Mesothelial cell of epicardium (in vitro differentiated cells): ENCODE data around the gene CCDC71L. TPM values are rescaled to one million over a fixed set of nuclear protein-coding genes. Genes with fewer than 3 reads are reported as not detected.

Experiments used
- DNase-seq, 2 experiments: peaks; one replicate each; pipeline ENCODE4 v3.0.0; 2021; ENCODE audit warnings: low spot score in 2 of 2; ENCODE audit not compliant: unreplicated experiment in 2 of 2
- H3K27ac Mint-ChIP-seq: 2 replicates; pipeline ENCODE4 v1.8.0; 2021; ENCODE audit warnings: mixed read lengths
- H3K27me3 Mint-ChIP-seq: 2 replicates; pipeline ENCODE4 v1.8.0; 2021; ENCODE audit warnings: low read depth, mixed read lengths
- H3K36me3 Mint-ChIP-seq: 2 replicates; pipeline ENCODE4 v1.8.0; 2021; ENCODE audit warnings: mixed read lengths
- H3K4me1 Mint-ChIP-seq: 2 replicates; pipeline ENCODE4 v1.8.0; 2021; ENCODE audit warnings: mixed read lengths
- H3K4me3 Mint-ChIP-seq: 2 replicates; pipeline ENCODE4 v1.8.0; 2021; ENCODE audit warnings: mild to moderate bottlenecking, moderate library complexity, mixed read lengths
- H3K9me3 Mint-ChIP-seq: 2 replicates; pipeline ENCODE4 v1.8.0; 2021; ENCODE audit warnings: mixed read lengths
- total RNA-seq: library from RNA; stranded (reverse); gene quantifications from 3 replicates; pipeline ENCODE4 v1.2.1, GENCODE V29; 2021
- TF ChIP-seq, protein P1 (sequence below): fragments of 200-600 bp; sonication (generic); IDR thresholded peaks from one replicate; pipeline ENCODE4 v1.5.0; 2021; ENCODE audit warnings: antibody characterized with exemption; ENCODE audit not compliant: unreplicated experiment

Gene CCDC71L
- total RNA-seq, 1 donor from 2014 or later: 22.5 TPM

DNA sequence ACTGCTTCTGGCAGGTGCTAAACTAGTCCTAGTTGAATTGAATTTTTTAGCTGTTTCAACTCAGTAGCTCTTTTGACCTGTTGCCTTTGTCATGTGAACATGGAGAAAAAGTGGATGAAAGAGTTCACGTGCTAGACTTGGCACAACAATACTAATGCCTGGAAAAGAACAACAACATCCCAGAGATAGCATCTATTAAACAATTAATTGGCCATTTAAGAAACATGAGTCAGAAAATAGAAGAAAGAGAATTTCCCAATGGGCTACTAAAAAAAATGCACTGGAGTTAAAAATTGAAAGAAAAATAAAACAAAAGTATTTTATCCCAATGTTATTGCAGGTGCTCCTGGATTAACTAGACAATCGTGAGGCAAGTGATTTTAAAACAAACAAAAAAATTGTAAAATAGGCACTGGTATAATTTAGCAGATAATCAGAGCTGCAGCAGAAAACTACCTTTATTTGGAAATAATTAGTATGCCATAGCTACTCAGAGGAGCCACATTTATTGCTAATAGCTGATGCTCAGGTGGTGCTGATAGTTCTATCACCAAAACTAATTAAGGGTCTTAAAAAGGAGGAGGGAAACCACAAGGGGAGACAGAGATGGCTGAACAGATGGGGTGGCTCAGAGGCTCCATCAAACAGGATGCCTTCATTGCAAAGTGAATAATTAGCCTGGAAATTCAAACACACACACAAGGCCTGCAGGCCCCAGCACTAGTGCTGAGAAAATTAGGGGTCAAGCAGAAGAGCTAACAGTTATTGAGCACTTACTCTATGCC is 17.6 kb downstream of the CCDC71L start:
- peaks cover 11% of the 10 kb centered on the region for H3K9me3 Mint-ChIP-seq
- no peak for DNase-seq
- no peak overlapping the region for H3K27ac Mint-ChIP-seq
- no peak overlapping the region for H3K4me3 Mint-ChIP-seq
- no peaks in the 10 kb centered on the region for H3K36me3 Mint-ChIP-seq
- TF ChIP-seq, protein P1, sequence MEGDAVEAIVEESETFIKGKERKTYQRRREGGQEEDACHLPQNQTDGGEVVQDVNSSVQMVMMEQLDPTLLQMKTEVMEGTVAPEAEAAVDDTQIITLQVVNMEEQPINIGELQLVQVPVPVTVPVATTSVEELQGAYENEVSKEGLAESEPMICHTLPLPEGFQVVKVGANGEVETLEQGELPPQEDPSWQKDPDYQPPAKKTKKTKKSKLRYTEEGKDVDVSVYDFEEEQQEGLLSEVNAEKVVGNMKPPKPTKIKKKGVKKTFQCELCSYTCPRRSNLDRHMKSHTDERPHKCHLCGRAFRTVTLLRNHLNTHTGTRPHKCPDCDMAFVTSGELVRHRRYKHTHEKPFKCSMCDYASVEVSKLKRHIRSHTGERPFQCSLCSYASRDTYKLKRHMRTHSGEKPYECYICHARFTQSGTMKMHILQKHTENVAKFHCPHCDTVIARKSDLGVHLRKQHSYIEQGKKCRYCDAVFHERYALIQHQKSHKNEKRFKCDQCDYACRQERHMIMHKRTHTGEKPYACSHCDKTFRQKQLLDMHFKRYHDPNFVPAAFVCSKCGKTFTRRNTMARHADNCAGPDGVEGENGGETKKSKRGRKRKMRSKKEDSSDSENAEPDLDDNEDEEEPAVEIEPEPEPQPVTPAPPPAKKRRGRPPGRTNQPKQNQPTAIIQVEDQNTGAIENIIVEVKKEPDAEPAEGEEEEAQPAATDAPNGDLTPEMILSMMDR: no peak
- no peaks in the 10 kb centered on the region for H3K4me1 Mint-ChIP-seq
- H3K27me3 Mint-ChIP-seq: no peaks in the 10 kb centered on the region

DNA sequence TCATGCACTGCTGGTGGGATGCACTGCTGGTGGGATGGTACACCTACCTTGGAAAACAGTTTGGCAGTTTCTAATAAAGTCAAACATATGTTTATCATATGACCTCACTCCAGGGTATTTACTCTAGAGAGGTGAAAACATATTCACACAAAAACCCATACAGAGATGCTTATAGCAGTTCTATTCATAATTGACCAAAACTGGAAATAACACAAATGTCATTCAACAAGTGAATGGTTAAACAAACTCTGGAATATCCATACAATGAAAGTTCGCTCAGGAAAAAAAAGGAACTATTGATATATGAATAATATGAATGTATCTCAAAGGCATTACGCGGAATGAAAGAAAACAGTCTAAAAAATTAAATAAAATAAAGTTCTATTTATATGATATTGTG is 19.5 kb downstream of the CCDC71L start:
- no peaks in the 10 kb centered on the region for H3K36me3 Mint-ChIP-seq
- no peaks in the 10 kb centered on the region for H3K27me3 Mint-ChIP-seq
- DNase-seq: no peak
- H3K9me3 Mint-ChIP-seq: peaks cover 11% of the 10 kb centered on the region
- no peak overlapping the region for H3K27ac Mint-ChIP-seq
- TF ChIP-seq, protein P1: no peak
- H3K4me3 Mint-ChIP-seq: no peak overlapping the region
- no peaks in the 10 kb centered on the region for H3K4me1 Mint-ChIP-seq

DNA sequence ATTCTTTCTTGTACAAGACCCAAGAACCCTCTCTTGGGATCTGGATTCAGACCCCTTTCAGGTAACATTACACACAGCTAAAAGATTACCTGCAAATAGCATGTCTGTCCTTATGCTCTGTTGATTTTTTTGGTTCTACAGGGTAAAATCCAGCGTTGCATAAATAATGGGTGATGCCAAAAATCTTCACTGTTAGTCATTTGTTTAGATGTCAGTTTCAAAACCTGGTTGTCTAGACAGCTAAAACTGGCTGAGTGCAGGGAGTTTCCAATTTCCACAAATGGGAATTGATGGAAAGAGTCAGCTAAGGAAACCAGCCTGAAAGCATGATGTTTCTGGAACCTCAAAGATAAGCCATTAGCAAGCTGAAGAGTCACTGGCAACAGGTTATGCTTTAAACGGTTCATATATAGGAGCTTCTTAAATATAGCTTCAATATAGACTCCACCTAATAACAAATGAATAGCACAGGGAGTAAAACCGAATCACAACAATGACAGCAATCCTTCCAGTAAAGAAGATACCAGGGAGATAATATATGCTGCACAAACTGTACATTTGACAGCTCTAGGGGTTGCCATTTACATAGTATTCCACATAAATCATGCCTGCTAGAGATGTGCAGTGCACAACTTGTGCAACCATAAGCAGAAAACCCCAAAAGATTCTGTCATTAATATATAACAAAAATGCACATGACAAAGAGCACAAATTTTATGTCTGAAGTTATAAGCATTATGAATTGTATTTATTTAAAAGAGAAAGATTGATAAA is 20.4 kb downstream of the CCDC71L start:
- Mint-ChIP-seq H3K9me3 (peaks cover 11% of the 10 kb centered on the region), H3K36me3 (no peaks in the 10 kb centered on the region), H3K27me3 (no peaks in the 10 kb centered on the region), H3K27ac (no peak overlapping the region), H3K4me1 (no peaks in the 10 kb centered on the region), H3K4me3 (no peak overlapping the region)
- TF ChIP-seq, protein P1: no peak
- DNase-seq: no peak

DNA sequence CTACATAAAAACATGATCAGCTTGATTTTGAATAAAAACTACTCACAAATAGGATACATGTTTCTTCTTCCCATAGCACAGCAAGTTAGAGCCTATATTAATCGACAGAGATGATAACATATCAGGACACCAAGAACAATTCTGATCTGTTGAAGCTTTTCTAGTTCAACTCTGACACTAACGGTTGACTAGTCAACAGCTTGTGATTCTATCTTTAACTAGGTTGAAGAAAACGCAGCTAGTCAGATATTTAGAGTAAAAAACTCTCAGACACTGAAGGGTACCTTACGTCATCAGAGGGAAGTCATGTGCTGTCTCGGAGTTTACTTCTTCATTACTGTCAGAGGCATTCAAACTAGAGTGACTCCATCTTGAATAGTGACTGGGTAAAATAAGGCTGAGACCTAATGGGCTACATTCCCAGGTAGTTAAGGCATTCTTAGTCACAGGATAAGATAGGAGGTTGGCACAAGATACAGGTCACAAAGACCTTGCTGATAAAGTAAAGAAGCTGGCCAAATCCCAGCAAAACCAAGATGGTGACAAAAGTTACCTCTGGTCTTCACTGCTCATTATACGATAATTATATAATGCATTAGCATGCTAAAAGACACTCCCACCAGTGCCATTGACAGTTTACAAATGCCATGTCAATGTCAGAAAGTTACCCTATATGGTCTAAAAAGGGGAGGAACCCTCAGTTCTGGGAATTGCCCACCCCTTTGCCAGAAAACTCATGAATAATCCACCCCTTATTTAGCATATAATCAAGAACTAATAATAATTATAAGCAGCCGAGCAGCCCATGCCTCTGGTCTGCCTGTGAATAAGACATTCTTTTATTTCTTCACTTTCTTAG is 21.3 kb downstream of the CCDC71L start:
- DNase-seq: no peak
- Mint-ChIP-seq H3K27ac (no peak overlapping the region), H3K4me1 (no peaks in the 10 kb centered on the region), H3K36me3 (no peaks in the 10 kb centered on the region), H3K27me3 (no peaks in the 10 kb centered on the region), H3K4me3 (no peak overlapping the region), H3K9me3 (peaks cover 11% of the 10 kb centered on the region)
- TF ChIP-seq, protein P1: no peak

DNA sequence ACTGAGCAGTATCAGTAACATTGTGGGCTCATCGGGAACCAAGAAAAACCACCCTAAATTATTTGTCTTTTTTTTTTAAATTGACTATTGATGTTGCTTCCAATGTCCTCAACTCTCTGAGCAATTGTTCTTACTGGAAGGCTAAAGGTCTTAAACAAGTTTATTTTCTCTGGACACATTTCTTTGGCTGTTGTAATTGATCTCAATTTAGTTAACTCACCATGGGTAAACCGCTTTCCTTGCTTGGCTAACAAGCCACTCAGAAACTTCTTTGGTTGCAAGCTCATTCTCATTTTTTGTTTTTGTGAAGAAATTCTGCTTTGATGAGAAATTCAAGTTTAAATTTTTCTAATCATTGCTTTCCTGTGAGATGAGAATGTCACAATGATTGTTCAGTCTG is 25.5 kb downstream of the CCDC71L start:
- Mint-ChIP-seq H3K4me1 (no peaks in the 10 kb centered on the region), H3K27ac (no peak overlapping the region), H3K4me3 (no peak overlapping the region), H3K9me3 (peaks cover 11% of the 10 kb centered on the region), H3K27me3 (no peaks in the 10 kb centered on the region), H3K36me3 (no peaks in the 10 kb centered on the region)
- no peak for DNase-seq
- TF ChIP-seq, protein P1: no peak
